GM18505 (cell line): Measurements from ENCODE around the gene COMMD9.

Source experiments
- ATAC-seq: cut with Tn5 transposase; IDR thresholded peaks from one replicate; pipeline ENCODE4 v1.9.1; 2021; ENCODE audit not compliant: unreplicated experiment
- POLR2A ChIP-seq: IDR thresholded peaks from 4 replicates; pipeline ENCODE4 v1.6.1; 2011; ENCODE audit warnings: borderline replicate concordance; ENCODE audit not compliant: insufficient read depth, insufficient read length; ENCODE audit errors: extremely low read depth

Gene COMMD9

DNA sequence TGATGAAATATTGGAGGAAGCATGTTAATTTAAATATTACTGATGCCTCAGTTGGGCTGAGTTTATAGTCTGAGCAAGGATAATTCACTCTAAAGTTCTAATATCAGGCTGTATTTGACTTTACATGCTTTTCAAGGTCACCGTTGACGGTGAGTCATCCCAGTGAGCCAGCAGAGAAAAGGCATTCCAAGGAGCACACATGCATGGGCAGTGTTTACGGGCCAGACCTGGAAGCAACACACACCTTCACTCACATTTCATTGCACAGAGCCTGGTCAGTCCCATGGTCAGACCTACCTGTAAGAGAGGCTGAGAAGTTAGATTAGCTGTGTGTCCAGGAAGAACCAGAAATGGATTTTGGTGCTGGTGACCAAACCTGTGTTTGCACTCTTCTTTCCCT lies 53.5 kb downstream of the COMMD9 start:
- no peak for ATAC-seq
- no peak for TF ChIP-seq POLR2A

DNA sequence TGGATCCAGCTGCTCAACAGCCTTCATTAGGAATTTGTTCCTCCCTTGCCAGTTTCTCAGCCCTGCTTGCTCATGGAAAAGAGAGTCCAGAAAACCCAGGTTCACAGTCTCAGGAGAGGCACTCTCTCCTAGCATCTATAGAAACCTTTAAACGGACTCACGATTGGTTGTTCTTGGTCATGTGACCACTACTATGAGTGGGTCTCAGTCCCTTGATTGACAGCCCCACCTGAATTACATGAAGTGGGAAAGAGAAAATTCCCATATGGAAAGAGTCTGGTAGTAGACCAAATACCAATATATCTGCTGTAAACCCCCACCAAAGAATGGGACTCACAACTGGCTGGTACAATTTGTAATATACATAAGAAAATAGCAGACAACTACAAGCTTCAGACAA lies 54.4 kb downstream of the COMMD9 start:
- no peak for ATAC-seq

DNA sequence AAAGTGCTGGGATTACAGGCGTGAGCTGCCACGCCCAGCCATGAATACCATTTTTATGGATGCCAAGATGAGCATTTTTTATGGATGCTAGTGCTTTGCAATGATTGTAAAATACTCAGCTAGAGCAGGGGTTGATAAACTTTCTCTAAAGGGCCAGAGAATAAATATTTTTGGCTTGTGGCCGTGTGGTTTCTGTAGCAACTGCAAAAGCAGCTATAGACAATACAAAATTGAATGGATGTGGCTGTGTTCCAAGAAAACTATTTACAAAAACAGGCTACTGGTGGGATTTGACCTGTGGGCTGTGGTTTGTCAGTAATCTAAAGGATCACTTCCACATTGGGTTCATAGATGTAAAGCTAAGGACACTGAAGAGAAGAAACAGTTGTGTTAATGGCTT lies 56.0 kb downstream of the COMMD9 start:
- no peak for ATAC-seq
- TF ChIP-seq POLR2A: no peak

More for the DNA sequence above, 54.4 kb downstream of the COMMD9 start:
- no peak for TF ChIP-seq POLR2A

DNA sequence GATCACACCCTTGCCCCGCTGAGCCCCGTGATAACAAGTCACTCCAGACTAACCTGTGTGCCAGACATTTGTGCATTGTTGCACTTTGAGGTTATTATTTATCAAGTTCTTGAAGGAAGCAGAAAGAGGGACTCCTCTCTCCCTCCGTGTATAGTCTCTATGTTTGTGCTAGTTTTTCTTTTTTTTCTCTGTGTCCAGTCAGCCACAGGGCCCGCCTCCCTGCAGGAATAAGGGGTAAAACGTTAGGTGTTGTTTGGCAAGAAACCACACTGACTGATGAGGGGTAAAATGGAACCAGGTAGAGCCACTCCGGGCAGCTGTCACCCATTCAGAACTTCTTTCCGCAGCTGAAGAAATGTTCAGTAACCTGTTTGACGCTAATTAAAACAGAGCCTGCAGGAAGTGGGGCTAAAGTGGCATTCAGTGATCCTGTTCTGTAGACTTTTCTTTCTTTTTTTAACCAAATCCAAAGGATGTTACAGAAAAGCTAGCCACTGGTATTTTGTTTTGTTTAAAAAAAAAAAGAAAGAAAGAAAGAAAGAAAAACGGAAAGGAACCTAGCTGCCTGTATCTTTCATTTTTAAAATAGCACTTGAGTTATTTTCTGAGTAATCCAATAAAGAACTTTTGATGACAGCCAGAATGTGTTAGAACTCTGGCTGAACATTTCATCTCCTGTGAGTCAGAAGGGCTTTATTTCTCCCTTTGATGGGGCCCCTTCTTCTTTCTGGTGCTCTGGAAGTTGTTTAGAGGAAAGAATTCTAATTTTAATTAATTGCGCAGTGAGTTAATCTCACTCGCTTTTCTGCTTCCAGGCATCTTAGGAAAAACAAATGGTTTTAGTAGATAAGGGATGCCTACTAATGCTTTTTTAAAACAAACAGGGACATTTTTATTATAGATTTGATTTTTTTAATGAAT lies 58.2 kb downstream of the COMMD9 start:
- no peak for ATAC-seq

DNA sequence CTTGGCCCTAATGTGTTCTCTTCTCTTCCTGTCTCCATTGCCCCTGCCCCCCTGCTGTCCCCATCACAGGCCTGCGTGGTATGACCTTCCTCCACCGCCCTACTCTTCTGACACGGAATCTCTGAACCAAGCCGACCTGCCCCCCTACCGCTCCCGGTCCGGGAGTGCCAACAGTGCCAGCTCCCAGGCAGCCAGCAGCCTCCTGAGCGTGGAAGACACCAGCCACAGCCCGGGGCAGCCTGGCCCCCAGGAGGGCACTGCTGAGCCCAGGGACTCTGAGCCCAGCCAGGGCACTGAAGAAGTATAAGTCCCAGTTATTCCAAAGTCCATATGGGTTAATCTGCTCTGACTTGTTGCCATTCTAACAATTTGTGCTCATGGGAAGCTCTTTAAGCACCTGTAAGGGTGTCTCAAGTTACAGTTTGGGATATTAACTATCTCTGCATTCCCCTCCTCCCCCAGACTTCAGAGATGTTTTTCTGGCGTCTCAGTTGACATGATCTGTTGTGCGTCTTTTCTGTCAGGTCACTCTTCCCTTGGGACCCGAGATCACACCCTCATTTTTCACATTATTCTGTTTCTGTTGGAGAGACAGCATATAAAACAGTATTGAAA lies 60.0 kb downstream of the COMMD9 start:
- no peak for ATAC-seq
- TF ChIP-seq POLR2A: no peak

More for the DNA sequence above, 58.2 kb downstream of the COMMD9 start:
- TF ChIP-seq POLR2A: no peak

DNA sequence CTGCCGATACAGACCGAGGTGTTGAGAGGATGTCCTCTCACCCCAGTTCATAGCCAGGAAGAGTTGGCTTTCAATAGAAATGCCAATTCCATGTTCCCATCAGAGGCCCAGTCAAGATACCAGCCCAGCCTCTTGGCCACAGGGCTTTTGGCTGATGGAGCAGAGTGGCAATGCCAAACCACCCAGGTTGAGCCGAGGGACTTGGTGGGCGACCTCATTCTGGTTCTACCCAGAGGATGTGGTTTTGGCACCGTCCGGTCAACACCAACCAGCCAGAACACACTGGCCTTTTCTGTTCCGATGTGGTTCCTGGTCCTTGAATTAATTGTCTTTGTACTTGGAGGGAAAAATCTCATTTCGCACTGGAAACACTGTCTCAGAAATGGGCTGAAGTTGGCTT lies 60.5 kb downstream of the COMMD9 start:
- TF ChIP-seq POLR2A: no peak

DNA sequence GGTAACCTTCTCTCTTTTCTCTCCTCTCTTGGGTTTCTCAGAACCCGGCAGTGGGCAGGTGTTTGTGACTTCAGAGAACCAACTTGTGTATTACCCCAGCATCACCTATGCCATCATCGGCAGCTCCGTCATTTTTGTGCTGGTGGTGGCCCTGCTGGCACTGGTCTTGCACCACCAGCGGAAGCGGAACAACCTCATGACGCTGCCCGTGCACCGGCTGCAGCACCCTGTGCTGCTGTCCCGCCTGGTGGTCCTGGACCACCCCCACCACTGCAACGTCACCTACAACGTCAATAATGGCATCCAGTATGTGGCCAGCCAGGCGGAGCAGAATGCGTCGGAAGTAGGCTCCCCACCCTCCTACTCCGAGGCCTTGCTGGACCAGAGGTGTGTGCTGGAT lies 62.2 kb downstream of the COMMD9 start:
- ATAC-seq: no peak
- no peak for TF ChIP-seq POLR2A

More for the DNA sequence above, 60.5 kb downstream of the COMMD9 start:
- no peak for ATAC-seq

DNA sequence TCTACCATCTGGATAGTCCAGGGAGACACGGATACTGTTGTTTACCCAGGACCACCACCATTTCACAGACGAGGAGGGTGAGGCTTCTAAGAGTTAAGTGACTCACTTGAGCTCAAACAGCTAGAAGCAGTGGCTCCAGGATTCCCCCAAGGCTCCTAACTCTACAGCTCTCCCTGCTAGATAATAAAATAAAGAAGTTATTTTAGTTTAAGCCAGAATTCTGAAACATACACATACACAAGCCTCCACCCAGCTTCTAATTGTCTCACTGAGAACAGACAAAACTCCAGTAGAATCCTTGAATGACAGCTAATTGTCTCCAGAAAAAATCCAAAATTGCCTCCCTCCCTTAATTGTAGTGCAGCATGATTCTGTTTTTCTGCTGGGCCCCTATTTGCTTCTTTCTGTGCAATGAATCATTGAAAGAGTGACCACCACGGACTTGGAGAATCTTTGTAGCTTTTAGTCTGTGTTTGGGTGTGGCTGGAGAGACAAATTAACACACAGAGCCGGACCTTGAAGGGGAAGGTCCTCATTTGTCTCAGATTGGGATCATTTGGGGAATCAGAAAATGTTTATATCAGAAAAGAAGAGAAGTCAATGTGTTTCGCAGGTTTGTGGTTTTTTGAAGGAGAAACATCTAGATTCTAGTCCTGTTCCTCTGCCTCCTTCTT lies 64.9 kb downstream of the COMMD9 start:
- no peak for TF ChIP-seq POLR2A
- ATAC-seq: no peak

DNA sequence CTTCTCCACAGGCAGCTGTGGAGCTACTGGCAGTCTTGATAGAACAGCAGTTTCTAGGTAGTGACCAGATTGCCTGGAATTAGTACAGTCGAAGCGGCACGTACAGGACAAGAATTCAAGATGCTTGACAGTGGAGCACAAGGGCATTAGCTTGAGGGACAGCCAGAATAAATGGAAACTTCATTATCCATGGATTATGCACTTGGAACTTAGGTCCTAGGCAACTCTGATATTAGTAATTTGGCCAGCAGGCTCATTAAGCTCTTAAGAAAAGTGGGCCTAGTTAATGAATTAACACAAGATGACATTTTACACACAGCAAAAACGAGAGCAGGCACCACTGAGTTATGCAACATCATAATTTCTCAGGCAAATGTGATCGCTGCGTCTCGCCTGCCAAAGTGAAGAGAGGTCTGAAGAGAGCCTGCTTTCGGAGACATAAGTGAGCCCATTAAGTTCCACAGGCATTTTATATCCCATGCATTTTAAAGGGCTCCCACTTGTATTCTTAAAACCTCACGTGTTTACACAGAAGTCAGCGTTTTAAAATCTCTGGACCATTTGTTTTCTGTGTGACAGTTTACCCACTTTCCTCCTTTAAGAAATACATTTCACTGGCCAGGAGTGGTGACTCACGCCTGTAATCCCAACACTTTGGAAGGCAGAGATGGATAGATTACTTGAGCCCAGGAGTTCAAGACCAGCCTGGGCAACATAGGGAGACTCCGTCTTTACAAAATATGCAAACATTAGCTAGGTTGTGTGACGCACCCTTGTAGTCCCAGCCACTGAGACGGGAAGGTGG lies 66.2 kb downstream of the COMMD9 start:
- TF ChIP-seq POLR2A: no peak
- ATAC-seq: no peak
